ENCODE results near the gene CYP2B6. TPM values are rescaled to one million over a fixed set of nuclear protein-coding genes. Genes with fewer than 3 reads are reported as not detected.
"Not testable (repeated sequence)": the region's sequence is repeated elsewhere in the genome, so short reads cannot be mapped to it uniquely, and the experiment has no call there.

Gene CYP2B6
- total and polyA plus RNA-seq, 2 of the 13 experiments (the other 11 are each of a cell fraction or from before 2014, with no cell fraction given): 0.09 TPM; not detected in 1

- TF ChIP-seq NR2F1 (CRISPR knock-in tag; IDR thresholded peaks at IDR 0.05) (peak in 1 of 2 experiments; percentile 32; a peak in 1 of 4 replicates), FOXP4 (CRISPR knock-in tag; IDR thresholded peaks at IDR 0.05) (peak; percentile 69), NR2F6 (IDR thresholded peaks at IDR 0.05) (peak; percentile 58), NR2F6 (CRISPR knock-in tag; IDR thresholded peaks at IDR 0.05) (peak; percentile 80), FOXA3 (CRISPR knock-in tag; IDR thresholded peaks at IDR 0.05) (peak; percentile 24; the same call in 1 of the 2 replicates), FOSL2 (CRISPR knock-in tag; IDR thresholded peaks at IDR 0.05) (peak; percentile 39), ZBTB20 (CRISPR knock-in tag; IDR thresholded peaks at IDR 0.05; ENCODE audit: borderline replicate concordance, low read depth) (no peak), HNF4A (CRISPR knock-in tag; IDR thresholded peaks at IDR 0.05) (peak; percentile 10; the same call in 1 of the 2 replicates), RARA (CRISPR knock-in tag; IDR thresholded peaks at IDR 0.05) (0 out of 2 replicates have a peak, but pooled peaks have one; percentile 26), SNAPC5 (CRISPR knock-in tag; IDR thresholded peaks at IDR 0.05; ENCODE audit: borderline replicate concordance) (no peak), SOX13 (IDR thresholded peaks at IDR 0.05) (no peak), SOX13 (CRISPR knock-in tag; conservative IDR thresholded peaks at IDR 0.05 in 1 of 2, IDR thresholded peaks at IDR 0.05 in 1 of 2) (peak in 1 of 2 experiments; percentile 15; a peak in 1 of 4 replicates)
- TF ChIP-seq, protein P1, sequence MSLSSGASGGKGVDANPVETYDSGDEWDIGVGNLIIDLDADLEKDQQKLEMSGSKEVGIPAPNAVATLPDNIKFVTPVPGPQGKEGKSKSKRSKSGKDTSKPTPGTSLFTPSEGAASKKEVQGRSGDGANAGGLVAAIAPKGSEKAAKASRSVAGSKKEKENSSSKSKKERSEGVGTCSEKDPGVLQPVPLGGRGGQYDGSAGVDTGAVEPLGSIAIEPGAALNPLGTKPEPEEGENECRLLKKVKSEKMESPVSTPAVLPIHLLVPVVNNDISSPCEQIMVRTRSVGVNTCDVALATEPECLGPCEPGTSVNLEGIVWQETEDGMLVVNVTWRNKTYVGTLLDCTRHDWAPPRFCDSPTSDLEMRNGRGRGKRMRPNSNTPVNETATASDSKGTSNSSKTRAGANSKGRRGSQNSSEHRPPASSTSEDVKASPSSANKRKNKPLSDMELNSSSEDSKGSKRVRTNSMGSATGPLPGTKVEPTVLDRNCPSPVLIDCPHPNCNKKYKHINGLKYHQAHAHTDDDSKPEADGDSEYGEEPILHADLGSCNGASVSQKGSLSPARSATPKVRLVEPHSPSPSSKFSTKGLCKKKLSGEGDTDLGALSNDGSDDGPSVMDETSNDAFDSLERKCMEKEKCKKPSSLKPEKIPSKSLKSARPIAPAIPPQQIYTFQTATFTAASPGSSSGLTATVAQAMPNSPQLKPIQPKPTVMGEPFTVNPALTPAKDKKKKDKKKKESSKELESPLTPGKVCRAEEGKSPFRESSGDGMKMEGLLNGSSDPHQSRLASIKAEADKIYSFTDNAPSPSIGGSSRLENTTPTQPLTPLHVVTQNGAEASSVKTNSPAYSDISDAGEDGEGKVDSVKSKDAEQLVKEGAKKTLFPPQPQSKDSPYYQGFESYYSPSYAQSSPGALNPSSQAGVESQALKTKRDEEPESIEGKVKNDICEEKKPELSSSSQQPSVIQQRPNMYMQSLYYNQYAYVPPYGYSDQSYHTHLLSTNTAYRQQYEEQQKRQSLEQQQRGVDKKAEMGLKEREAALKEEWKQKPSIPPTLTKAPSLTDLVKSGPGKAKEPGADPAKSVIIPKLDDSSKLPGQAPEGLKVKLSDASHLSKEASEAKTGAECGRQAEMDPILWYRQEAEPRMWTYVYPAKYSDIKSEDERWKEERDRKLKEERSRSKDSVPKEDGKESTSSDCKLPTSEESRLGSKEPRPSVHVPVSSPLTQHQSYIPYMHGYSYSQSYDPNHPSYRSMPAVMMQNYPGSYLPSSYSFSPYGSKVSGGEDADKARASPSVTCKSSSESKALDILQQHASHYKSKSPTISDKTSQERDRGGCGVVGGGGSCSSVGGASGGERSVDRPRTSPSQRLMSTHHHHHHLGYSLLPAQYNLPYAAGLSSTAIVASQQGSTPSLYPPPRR (CRISPR knock-in tag; IDR thresholded peaks at IDR 0.05; ENCODE audit: borderline replicate concordance): peak; percentile 28; the same call in 1 of the 2 replicates
Measured at GRCh38 chr19:40962460-40962961, 28.6 kb upstream of the CYP2B6 start (continued).

DNA sequence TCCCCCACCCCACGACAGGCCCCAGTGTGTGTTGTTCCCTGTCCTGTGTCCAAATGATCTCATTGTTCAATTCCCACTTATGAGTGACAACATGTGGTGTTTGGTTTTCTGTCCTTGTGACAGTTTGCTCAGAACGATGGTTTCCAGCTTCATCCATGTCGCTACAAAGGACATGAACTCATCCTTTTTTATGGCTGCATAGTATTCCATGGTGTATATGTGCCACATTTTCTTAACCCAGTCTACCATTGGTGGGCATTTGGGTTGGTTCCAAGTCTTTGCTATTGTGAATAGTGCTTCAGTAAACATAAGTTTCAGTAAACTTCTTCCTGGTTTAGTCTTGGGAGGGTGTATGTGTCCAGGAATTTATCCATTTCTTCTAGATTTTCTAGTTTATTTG is 26.7 kb upstream of the CYP2B6 start:
- CTCF ChIA-PET (ENCODE audit: low intra/inter-chr PET ratio, low total read pairs); H3K27me3 ChIP-seq (ENCODE audit: control insufficient read depth in 1 of 2, insufficient read depth in 2 of 2, low read length in 2 of 2): not testable (repeated sequence)

More for the DNA sequence above, 26.7 kb upstream of the CYP2B6 start:
- POLR2A ChIA-PET; H3K4me3 ChIP-seq (replicated peaks in 1 of 3; ENCODE audit: insufficient read depth in 1 of 3, low read depth in 2 of 3, low read length in 3 of 3); H2AFZ ChIP-seq (ENCODE audit: low read length); in situ Hi-C loops (cut with HindIII; ENCODE audit: extremely low pct_ligation_motif_present, low pct_unique_long_range_greater_than_20kb); H3K4me2 ChIP-seq (ENCODE audit: low read depth, low read length); ATAC-seq; H3K27ac ChIP-seq (ENCODE audit: extremely low read length, insufficient read depth, low read length); H3K9me3 ChIP-seq (ENCODE audit: low read length); intact Hi-C loops (cut with micrococcal nuclease; ENCODE audit: unreplicated experiment); H3K9ac ChIP-seq (ENCODE audit: insufficient read depth, low read depth, low read length); H4K20me1 ChIP-seq (ENCODE audit: insufficient read depth, low read length); BruUV-seq (replicated peaks); FAIRE-seq; DNase-seq (ENCODE audit: low spot score); H3K36me3 ChIP-seq (replicated peaks in 1 of 2; ENCODE audit: control insufficient read depth in 1 of 2, insufficient read depth in 2 of 2, low read length in 2 of 2); H3K79me2 ChIP-seq (ENCODE audit: insufficient read depth, low read length): not testable (repeated sequence)
- 59% methylated on average over 3 of the region's 3 CpGs for WGBS (ENCODE audit: low lambda C conversion rate)
- peaks cover 19% of the 10 kb centered on the region for H3K4me1 ChIP-seq (ENCODE audit: insufficient read depth, low read length)

Measured in HepG2 (cell line).